Activated B cell treated with CpG ODN at 0.5 μM for 24 hours (primary cell): ENCODE data around the gene KCNQ1. TPM values are rescaled to one million over a fixed set of nuclear protein-coding genes. Genes with fewer than 3 reads are reported as not detected.

ENCODE experiments used
- ATAC-seq: fragments of 200-7000 bp; cut with Tn5 transposase; one replicate; pipeline ENCODE4 v1.10.0; 2021; ENCODE audit warnings: low read depth, mild to moderate bottlenecking, moderate library complexity
- CTCF ChIA-PET: fragments of 350-600 bp; sonication (Branson Sonifier 250); formaldehyde crosslinking; loops from one replicate; lab custom pipeline; 2021; ENCODE audit warnings: antibody characterized with exemption; lab: Charles Lee
- POLR2A ChIA-PET: fragments of 350-600 bp; sonication (Branson Sonifier 250); formaldehyde crosslinking; loops from one replicate; lab custom pipeline; 2021; ENCODE audit warnings: antibody characterized with exemption; lab: Charles Lee
- DNase-seq: peaks from one replicate; pipeline ENCODE4 v3.0.0; 2022
- H3K27ac Mint-ChIP-seq: one replicate; pipeline ENCODE4 v1.8.0; 2020; ENCODE audit warnings: mixed read lengths
- H3K27me3 Mint-ChIP-seq: one replicate; pipeline ENCODE4 v1.8.0; 2021; ENCODE audit warnings: mixed read lengths
- H3K36me3 Mint-ChIP-seq: one replicate; pipeline ENCODE4 v1.8.0; 2021; ENCODE audit warnings: low read depth, mixed read lengths
- H3K4me1 Mint-ChIP-seq: one replicate; pipeline ENCODE4 v1.8.0; 2021; ENCODE audit warnings: mixed read lengths
- H3K4me3 Mint-ChIP-seq: one replicate; pipeline ENCODE4 v1.8.0; 2020; ENCODE audit warnings: mild to moderate bottlenecking, mixed read lengths
- H3K9me3 Mint-ChIP-seq: one replicate; pipeline ENCODE4 v1.8.0; 2020; ENCODE audit warnings: mixed read lengths
- CTCF ChIP-seq: fragments of 200-600 bp; IDR thresholded peaks from one replicate; pipeline ENCODE4 v1.8.0; 2022; ENCODE audit warnings: antibody characterized with exemption, mild to moderate bottlenecking
- intact Hi-C: fragments of 100-400 bp; cut with micrococcal nuclease; formaldehyde crosslinking; loops from one replicate; pipeline ENCODE4 v1.15.1; 2024
- total RNA-seq: library from RNA; stranded (reverse); gene quantifications from 2 replicates; pipeline ENCODE4 v1.2.3, GENCODE V29; 2022

The KCNQ1 gene
- total RNA-seq, 1 donor from 2014 or later: 6.5 TPM

DNA sequence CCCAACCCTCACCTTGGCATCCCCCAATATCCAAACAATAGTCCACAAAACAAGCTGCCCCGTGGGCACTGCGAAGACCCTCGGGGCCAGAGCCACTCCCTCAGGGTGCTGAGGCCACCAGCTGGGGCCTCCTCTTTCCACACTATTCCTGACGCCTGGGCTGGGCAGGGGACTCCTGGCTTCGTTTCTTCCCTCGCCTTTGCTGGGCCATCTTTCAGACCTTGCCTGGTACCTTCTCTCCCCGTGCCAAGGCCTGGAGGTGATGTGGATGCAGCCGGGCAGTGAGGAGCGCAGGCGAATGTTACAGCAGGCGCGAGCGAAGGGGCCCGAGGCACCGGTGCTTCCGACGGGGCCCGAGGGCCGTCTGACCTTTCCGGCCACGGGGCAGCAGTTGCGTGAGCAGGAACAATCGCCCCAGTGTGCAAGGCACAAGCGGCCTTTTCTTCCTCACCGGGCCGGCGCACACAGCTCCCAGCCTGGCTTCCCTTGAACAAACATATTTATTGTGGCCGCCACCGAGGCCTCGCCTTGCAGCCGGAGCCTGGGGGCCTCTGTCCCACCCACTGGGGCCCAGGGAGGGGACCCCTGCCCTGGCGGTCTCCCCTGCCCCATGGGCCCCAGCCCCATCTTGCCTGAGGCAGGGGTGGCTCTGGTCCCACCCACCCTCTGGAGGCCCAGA lies 287.6 kb downstream of the KCNQ1 start:
- no peak for ATAC-seq
- H3K36me3 Mint-ChIP-seq: peaks cover 2% of the 10 kb centered on the region
- H3K4me3 Mint-ChIP-seq: no peak overlapping the region
- intact Hi-C loops: no loop called here
- H3K27me3 Mint-ChIP-seq: no peaks in the 10 kb centered on the region
- no peaks in the 10 kb centered on the region for H3K4me1 Mint-ChIP-seq
- CTCF ChIA-PET: no interaction called here
- no peak for TF ChIP-seq CTCF
- POLR2A ChIA-PET: no interaction called here
- no peaks in the 10 kb centered on the region for H3K9me3 Mint-ChIP-seq
- DNase-seq: no peak
- H3K27ac Mint-ChIP-seq: no peak overlapping the region

DNA sequence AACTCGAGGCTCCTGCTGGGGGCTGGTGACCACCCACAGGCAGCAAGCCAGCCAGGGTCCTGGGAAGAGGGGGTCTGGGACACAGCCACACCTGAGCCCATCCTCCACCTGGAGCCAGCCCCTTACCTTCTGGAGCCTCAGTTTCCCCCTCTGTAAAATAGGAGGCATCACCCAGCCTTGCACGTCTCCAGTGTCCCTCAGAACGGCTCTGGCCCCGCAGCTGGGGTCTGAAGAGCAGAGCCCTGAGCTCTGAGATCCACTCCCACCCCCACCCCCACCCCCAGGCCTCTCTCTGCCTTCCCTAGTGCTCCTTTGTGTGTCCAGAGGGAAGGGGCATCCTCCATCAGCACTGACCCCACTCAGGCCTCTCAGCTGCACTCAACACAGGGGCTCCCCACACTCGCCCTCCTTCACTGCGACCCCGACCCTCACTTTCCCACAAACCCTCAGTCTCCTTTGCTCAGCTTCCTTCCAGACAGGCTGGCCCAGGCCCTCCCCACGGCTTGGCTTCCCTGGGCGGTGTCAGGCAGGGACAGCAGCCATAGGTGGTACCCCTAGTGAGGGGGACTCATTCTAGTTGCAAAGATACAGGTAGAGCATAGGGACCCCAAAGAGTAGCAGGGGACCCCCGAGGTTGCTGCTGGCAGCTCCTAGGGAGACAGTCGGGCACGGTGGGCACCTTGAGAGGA lies 288.3 kb downstream of the KCNQ1 start:
- ChIA-PET POLR2A (no interaction called here), CTCF (no interaction called here)
- Mint-ChIP-seq H3K27me3 (no peaks in the 10 kb centered on the region), H3K4me3 (no peak overlapping the region), H3K4me1 (no peaks in the 10 kb centered on the region), H3K36me3 (peaks cover under 1% of the 10 kb centered on the region), H3K9me3 (no peaks in the 10 kb centered on the region), H3K27ac (no peak overlapping the region)
- ATAC-seq: no peak
- intact Hi-C loops: no loop called here
- no peak for TF ChIP-seq CTCF
- no peak for DNase-seq

- Mint-ChIP-seq H3K36me3 (no peaks in the 10 kb centered on the region), H3K27ac (no peak overlapping the region), H3K9me3 (no peaks in the 10 kb centered on the region), H3K4me1 (no peaks in the 10 kb centered on the region), H3K27me3 (no peaks in the 10 kb centered on the region), H3K4me3 (no peak overlapping the region)
- ChIA-PET POLR2A (no interaction called here), CTCF (no interaction called here)
- no peak for ATAC-seq
- TF ChIP-seq CTCF: no peak
- intact Hi-C loops: no loop called here
- no peak for DNase-seq
Measured at GRCh38 chr11:2734181-2735052, 289.6 kb downstream of the KCNQ1 start.

- no peaks in the 10 kb centered on the region for H3K9me3 Mint-ChIP-seq
- DNase-seq: no peak
- no peaks in the 10 kb centered on the region for H3K36me3 Mint-ChIP-seq
- intact Hi-C loops: no loop called here
- ChIA-PET POLR2A (no interaction called here), CTCF (no interaction called here)
- H3K4me1 Mint-ChIP-seq: no peaks in the 10 kb centered on the region
- no peak for ATAC-seq
- TF ChIP-seq CTCF: no peak
- no peak overlapping the region for H3K4me3 Mint-ChIP-seq
- no peak overlapping the region for H3K27ac Mint-ChIP-seq
- no peaks in the 10 kb centered on the region for H3K27me3 Mint-ChIP-seq
Measured at GRCh38 chr11:2735053-2735589, 290.3 kb downstream of the KCNQ1 start.
